RKO (cell line): ENCODE measurements around the gene PXN.
"Not testable (repeated sequence)": the region's sequence is repeated elsewhere in the genome, so short reads cannot be mapped to it uniquely, and the experiment has no call there.

Experiments used
- DNase-seq: peaks from one replicate; pipeline ENCODE4 v3.0.0-alpha.2; 2016; ENCODE audit warnings: low spot score

The PXN gene

GRCh38 chr12:120241561-120242274 lies 23.8 kb downstream of the PXN start:
- no peak for DNase-seq

- DNase-seq, result no peak
Measured at GRCh38 chr12:120240495-120240833, 25.1 kb downstream of the PXN start.

DNA sequence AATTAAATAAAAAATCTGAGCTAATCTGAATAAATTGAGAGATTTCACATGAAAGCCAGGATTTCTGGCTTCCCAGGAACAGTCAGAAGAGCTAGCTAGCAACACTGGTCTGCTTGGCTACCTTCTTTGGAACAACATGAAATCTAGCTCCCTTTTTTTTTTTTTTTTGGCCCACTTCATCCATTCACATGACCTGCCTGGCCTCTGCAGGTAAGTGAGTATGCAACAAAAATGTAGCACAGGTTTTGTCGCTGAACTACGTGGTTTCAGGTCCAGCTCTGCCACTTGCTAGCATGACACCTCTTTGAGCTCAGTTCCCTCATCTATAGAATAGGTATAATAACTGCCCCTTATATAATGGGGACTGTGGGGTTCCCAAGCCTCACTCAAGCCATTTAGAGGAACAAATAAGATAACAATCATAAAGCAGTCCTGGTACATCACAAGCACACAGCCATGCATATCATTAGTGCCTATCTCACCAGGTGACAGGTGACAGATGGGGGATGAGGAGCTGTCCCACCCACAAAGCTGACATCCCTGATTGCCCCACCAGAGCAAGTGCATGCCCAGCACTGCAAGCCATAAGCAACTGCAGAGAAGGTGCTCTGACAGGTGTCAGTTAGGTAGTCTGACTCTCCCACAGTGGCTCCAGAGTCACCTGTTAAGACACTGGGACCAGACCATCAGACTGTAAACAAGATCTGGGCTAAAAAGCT lies 25.6 kb downstream of the PXN start:
- DNase-seq, result no peak

GRCh38 chr12:120238839-120239445 lies 26.6 kb downstream of the PXN start:
- no peak for DNase-seq

- DNase-seq, result no peak
Measured at GRCh38 chr12:120238217-120238616, 27.3 kb downstream of the PXN start.

- DNase-seq, result no peak
Measured at GRCh38 chr12:120237360-120238171, 28.0 kb downstream of the PXN start.

DNA sequence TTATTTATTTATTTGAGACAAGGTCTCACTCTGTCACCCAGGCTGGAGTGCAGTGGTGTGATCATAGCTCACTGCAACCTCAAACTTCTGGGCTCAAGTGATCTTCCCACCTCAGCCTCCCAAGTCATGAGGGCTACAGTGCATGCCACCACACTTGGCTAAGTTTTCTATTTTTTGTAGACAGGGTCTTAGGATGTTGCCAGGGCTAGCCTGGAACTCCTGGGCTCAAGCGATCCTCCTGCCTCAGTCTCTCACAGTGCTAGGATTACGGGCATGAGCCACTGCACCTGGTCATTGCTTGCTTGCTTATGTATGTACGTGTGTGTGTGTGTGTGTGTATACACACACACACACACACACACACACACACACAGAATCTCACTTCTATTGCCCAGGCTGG lies 28.7 kb downstream of the PXN start:
- not testable (repeated sequence) for DNase-seq

- peak; percentile 29 for DNase-seq
Measured at GRCh38 chr12:120235369-120236323, 29.9 kb downstream of the PXN start.

DNA sequence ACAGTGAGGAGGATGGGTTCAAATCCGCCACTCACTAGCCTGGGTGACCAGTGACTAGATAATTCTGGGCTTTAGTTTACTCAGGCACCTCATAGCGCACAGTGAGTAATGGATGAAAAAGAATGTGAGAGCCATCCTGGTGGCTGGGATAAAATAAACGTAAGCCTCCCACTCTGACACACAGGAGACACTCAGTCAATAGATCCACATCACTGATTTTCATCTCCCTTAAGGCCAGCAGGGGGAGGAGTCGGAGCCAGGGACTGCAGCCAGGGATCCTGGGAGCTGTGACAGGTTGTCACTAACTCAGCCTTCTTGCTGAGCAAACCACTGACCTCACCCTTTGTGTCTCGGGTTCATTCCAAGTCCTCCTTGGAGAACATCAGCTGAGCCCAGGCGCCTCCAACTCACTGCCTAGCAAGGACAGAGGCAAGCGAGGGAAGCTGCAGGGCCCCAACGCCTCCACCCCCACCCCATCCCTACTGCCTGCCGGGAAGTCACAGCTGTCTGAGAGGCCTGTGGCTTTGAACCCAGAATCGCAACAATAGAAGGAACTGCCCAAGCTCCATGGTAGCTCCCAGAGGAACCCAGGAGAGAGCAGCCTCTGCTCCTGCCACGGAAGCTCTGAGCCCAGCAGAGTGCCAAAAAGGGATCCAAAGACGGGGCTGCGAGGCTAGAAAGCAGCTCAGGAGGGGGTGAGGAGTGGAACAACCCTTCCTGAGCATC lies 30.7 kb downstream of the PXN start:
- DNase-seq, result peak; percentile 98

GRCh38 chr12:120231316-120232011 lies 34.1 kb downstream of the PXN start:
- DNase-seq, result peak; percentile 99

- no peak for DNase-seq
Measured at GRCh38 chr12:120230974-120231315, 34.6 kb downstream of the PXN start.

- peak; percentile 95 for DNase-seq
Measured at GRCh38 chr12:120230326-120230973, 35.1 kb downstream of the PXN start.

DNA sequence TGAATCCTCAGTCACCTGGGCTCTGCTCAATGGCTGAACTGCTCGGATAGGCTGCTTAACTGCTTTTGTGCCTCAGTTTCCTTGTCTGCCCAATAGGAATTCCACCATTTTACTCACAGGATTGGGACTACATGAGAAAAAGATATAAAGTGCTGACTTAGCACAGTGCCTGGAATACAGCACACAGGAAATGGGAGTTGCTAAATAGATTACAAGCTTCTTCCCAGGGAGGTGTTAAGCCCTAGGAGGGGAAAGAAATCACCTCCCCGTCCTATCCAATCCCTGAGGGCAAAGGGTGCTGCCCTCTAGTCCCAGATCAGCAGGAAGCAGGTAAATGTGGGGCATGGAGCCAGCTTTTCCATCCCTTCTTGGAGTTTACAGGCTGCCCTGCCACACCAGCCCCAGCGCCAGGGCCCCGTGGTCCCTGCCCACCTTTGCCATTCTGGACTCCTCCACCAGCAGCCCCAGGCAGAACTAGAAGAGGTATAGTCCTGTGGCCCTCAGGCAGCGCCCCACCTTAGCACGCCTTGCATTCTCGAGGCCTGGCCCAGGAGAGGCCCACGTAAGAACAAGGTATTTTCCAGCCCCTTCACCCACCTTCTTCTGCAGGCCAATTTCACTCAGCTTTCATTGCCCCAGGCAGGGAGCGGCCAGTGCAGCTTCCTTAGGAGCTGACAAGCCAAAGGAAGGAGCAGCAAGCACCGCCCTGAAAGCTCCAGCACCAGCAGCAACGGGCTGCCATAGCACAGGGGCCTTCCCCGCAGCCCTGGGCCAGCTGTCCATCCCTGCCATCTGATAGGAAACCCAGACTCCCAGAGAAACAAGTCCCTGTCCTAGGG lies 35.8 kb downstream of the PXN start:
- no peak for DNase-seq

DNA sequence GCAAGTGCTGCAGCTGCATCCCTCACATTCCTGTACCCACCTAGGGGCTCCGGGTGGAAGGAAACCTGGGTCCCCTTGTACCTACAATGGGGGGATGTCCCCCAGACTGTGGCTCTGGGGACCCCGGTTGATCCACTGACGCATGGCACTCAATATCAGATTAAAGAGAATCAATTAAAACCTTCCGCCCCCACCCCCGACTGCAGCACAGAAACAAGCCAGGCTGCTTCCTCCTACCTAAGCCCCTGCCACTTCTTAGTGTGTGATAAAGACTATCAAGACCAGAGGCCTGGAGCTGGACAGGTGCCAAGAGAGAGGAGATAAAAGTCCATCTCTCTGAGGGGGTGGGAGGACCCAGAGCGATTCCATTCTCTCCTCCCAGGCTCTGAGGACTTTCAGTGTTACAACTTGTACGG lies 36.5 kb downstream of the PXN start:
- DNase-seq, result no peak

- DNase-seq, result peak; percentile 77
Measured at GRCh38 chr12:120228291-120229070, 37.0 kb downstream of the PXN start.

- no peak for DNase-seq
Measured at GRCh38 chr12:120228041-120228290, 37.6 kb downstream of the PXN start.

- no peak for DNase-seq
Measured at GRCh38 chr12:120227233-120228040, 38.1 kb downstream of the PXN start.
